Measurements from ENCODE around the gene TMEM131L.

- TF ChIP-seq POLR2A (IDR thresholded peaks at IDR 0.05; ENCODE audit: low read depth, low read length) = no peak
- TF ChIP-seq POLR2AphosphoS5 (IDR thresholded peaks at IDR 0.05; ENCODE audit: low read depth, low read length) = no peak
These were observed 17.6 kb downstream of the TMEM131L start for GRCh38 chr4:153483432-153484418.

All from GM12892 (cell line).